GM12878 (cell line): ENCODE data around the gene BBS1. TPM values are rescaled to one million over a fixed set of nuclear protein-coding genes. Genes with fewer than 3 reads are reported as not detected.

Source experiments
- ATAC-seq: fragments of 200-7000 bp; cut with Tn5 transposase; 3 replicates; pipeline ENCODE4 v1.9.1; 2020; ENCODE audit warnings: mild to moderate bottlenecking, moderate library complexity
- BruUV-seq: library from RNA; stranded (reverse); fragments of 400-500 nt; replicated peaks from 2 replicates; lab custom pipeline; 2021; lab: Mats Ljungman, UMichigan
- CTCF ChIA-PET: fragments of 300-600 bp; sonication (Branson Sonifier 250); formaldehyde crosslinking; extraction: SDS; loops from one replicate; lab custom pipeline; 2021; ENCODE audit warnings: inconsistent platforms; lab: Yijun Ruan, JAX
- POLR2A ChIA-PET: fragments of 350-600 bp; formaldehyde crosslinking; extraction: SDS; loops from one replicate; lab custom pipeline; 2021; ENCODE audit warnings: inconsistent platforms; lab: Charles Lee
- RAD21 ChIA-PET: fragments of 300-600 bp; sonication (Branson Sonifier 250); formaldehyde crosslinking; loops from one replicate; lab custom pipeline; 2023; ENCODE audit warnings: antibody characterized with exemption; ENCODE audit not compliant: unreplicated experiment; lab: Charles Lee
- SMC1A ChIA-PET: fragments of 300-600 bp; sonication (Branson Sonifier 250); formaldehyde crosslinking; loops from one replicate; lab custom pipeline; 2023; ENCODE audit not compliant: unreplicated experiment, uncharacterized antibody; lab: Charles Lee
- DNase-seq: peaks from one replicate; pipeline ENCODE4 v3.0.0-alpha.2; 2011; ENCODE audit warnings: low read depth, low spot score
- FAIRE-seq: peaks from 3 replicates; lab custom pipeline; 2011; peaks lifted over from hg19 to GRCh38; lab: Jason Lieb, UNC
- H2AFZ ChIP-seq: 2 replicates; pipeline ENCODE4 v1.6.0; 2011; ENCODE audit warnings: low read depth, low read length, control low read depth; ENCODE audit not compliant: control insufficient read depth
- H3K27ac ChIP-seq: 2 replicates; pipeline ENCODE4 v1.5.1; 2011; ENCODE audit warnings: control low read depth; ENCODE audit not compliant: control insufficient read depth, insufficient read depth
- H3K27me3 ChIP-seq, 2 experiments: replicated peaks in 1 of 2; 2 replicates each; pipeline versions ENCODE4 v1.6.0 to v1.6.1; 2011; ENCODE audit warnings: low read length in 1 of 2; ENCODE audit not compliant: control insufficient read depth in 2 of 2, insufficient read depth in 2 of 2
- H3K36me3 ChIP-seq, 2 experiments: 2 replicates each; pipeline ENCODE4 v1.5.1; 2011; ENCODE audit warnings: low read length in 1 of 2; ENCODE audit not compliant: control insufficient read depth in 2 of 2, insufficient read depth in 2 of 2
- H3K4me1 ChIP-seq: 2 replicates; pipeline ENCODE4 v1.6.1; 2011; ENCODE audit warnings: mild to moderate bottlenecking, low read length, moderate library complexity, mixed read lengths; ENCODE audit not compliant: control insufficient read depth, insufficient read depth
- H3K4me2 ChIP-seq: 2 replicates; pipeline ENCODE4 v1.6.0; 2011; ENCODE audit warnings: control low read depth; ENCODE audit not compliant: control insufficient read depth, insufficient read depth
- H3K4me3 ChIP-seq: fragments of 200-600 bp; sonication (generic); 2 replicates; pipeline ENCODE4 v1.5.1; 2016
- H3K79me2 ChIP-seq: 2 replicates; pipeline ENCODE4 v1.6.0; 2011; ENCODE audit warnings: low read length; ENCODE audit not compliant: control insufficient read depth, insufficient read depth
- H3K9ac ChIP-seq: 2 replicates; pipeline ENCODE4 v1.8.0; 2011; ENCODE audit warnings: low read length, control low read depth, mixed read lengths; ENCODE audit not compliant: control insufficient read depth, insufficient read depth
- H3K9me3 ChIP-seq: replicated peaks from 3 replicates; pipeline ENCODE4 v1.5.1; 2011; ENCODE audit warnings: mild to moderate bottlenecking, low read length; ENCODE audit not compliant: control insufficient read depth, insufficient read depth
- H4K20me1 ChIP-seq: 2 replicates; pipeline ENCODE4 v1.6.0; 2011; ENCODE audit not compliant: control insufficient read depth, insufficient read depth
- IKZF2 ChIP-seq, 2 experiments: fragments of 450-650 bp; IDR thresholded peaks; 2 replicates each; pipeline ENCODE4 v1.6.1; 2017; ENCODE audit warnings: mild to moderate bottlenecking in 2 of 2, moderate library complexity in 2 of 2
- IRF3 ChIP-seq: fragments of 450-650 bp; IDR thresholded peaks from 2 replicates; pipeline ENCODE4 v1.6.1; 2014; ENCODE audit warnings: mild to moderate bottlenecking
- MEF2A ChIP-seq: IDR thresholded peaks from 2 replicates; pipeline ENCODE4 v1.6.1; 2011; ENCODE audit warnings: low read depth, mild to moderate bottlenecking, low read length, moderate library complexity; ENCODE audit not compliant: insufficient read depth
- NFIC ChIP-seq: IDR thresholded peaks from 2 replicates; pipeline ENCODE4 v1.6.1; 2012; ENCODE audit warnings: low read depth, mild to moderate bottlenecking, inconsistent platforms, low read length, moderate library complexity
- NR2C2 ChIP-seq: IDR thresholded peaks from 2 replicates; pipeline ENCODE4 v1.6.1; 2011; ENCODE audit warnings: borderline replicate concordance, low read depth; ENCODE audit not compliant: control insufficient read depth, insufficient read length
- SMARCA5 ChIP-seq: fragments of 450-650 bp; IDR thresholded peaks from 2 replicates; pipeline ENCODE4 v1.6.1; 2017; ENCODE audit warnings: mild to moderate bottlenecking
- SPI1 ChIP-seq: IDR thresholded peaks from 2 replicates; pipeline ENCODE4 v1.6.1; 2011; ENCODE audit warnings: low read depth, mild to moderate bottlenecking, low read length, moderate library complexity, borderline replicate concordance; ENCODE audit not compliant: insufficient read depth
- SREBF1 ChIP-seq: IDR thresholded peaks from 2 replicates; pipeline ENCODE4 v1.6.1; 2012; ENCODE audit warnings: mild to moderate bottlenecking, low read length
- SRF ChIP-seq, 2 experiments: IDR thresholded peaks; 2 replicates each; pipeline ENCODE4 v1.6.1; 2011; ENCODE audit warnings: low read depth in 2 of 2, low read length in 2 of 2, mild to moderate bottlenecking in 1 of 2, moderate library complexity in 1 of 2
- SUZ12 ChIP-seq: fragments of 200-600 bp; sonication (generic); IDR thresholded peaks from one replicate; pipeline ENCODE4 v1.6.1; 2018; ENCODE audit warnings: antibody characterized with exemption, mild to moderate bottlenecking; ENCODE audit not compliant: unreplicated experiment
- TBL1XR1 ChIP-seq: IDR thresholded peaks from 2 replicates; pipeline ENCODE4 v1.6.1; 2012; ENCODE audit warnings: low read depth, low read length, improper control_type of control experiment
- TCF7 ChIP-seq: IDR thresholded peaks from 2 replicates; pipeline ENCODE4 v1.6.1; 2014; ENCODE audit warnings: antibody characterized with exemption, borderline replicate concordance
- ZNF207 ChIP-seq: fragments of 450-650 bp; IDR thresholded peaks from 2 replicates; pipeline ENCODE4 v1.6.1; 2014; ENCODE audit warnings: antibody characterized with exemption, mild to moderate bottlenecking, borderline replicate concordance
- WGBS: methylation state at CpG from one replicate; pipeline ENCODE4 v1.1.6; 2016; ENCODE audit warnings: low lambda C conversion rate; ENCODE audit not compliant: insufficient replicate concordance, insufficient coverage; ENCODE audit errors: missing lambda C conversion rate; 5-methylcytosine and 5-hydroxymethylcytosine counted together
- in situ Hi-C: fragments of 300-500 bp; cut with MboI; formaldehyde crosslinking; loops from 9 replicates; pipeline ENCODE4 v1.14.3; 2018; ENCODE audit warnings: mixed read lengths
- intact Hi-C: fragments of 100-400 bp; cut with micrococcal nuclease; formaldehyde crosslinking; loops from one replicate; pipeline ENCODE4 v1.14.2; 2022; ENCODE audit not compliant: unreplicated experiment
- polyA plus RNA-seq, 11 experiments: library from polyadenylated mRNA; depleted of rRNA in 4 of 11; unstranded in 6 of 11; stranded (reverse) in 5 of 11; fragments of >200 nt; fragmentation: Nextera tagmentation in 4 of 11; fragmentation: Illumina TruSeq in 1 of 11; extraction: Ambion mirVana in 4 of 11; extraction: Trizol in 1 of 11; gene quantifications; 1 replicate in 1 of 11; 2 replicates in 10 of 11; pipeline versions ENCODE4 v1.2.1 to v1.2.3, GENCODE V29; 2011 to 2016; ENCODE audit warnings: inconsistent platforms in 2 of 11, missing spikeins in 2 of 11, low read depth in 1 of 11
- total RNA-seq, 4 experiments: library from RNA; depleted of rRNA in 3 of 4; stranded (reverse); fragments of >200 nt in 3 of 4; fragmentation: Illumina TruSeq in 1 of 4; extraction: Trizol in 1 of 4; gene quantifications; 2 replicates each; pipeline versions ENCODE4 v1.2.1 to v1.2.3, GENCODE V29; 2013 to 2021
- TF ChIP-seq, protein P1 (sequence below): IDR thresholded peaks from 2 replicates; pipeline ENCODE4 v1.6.1; 2011; ENCODE audit warnings: borderline replicate concordance, low read depth, mild to moderate bottlenecking, moderate library complexity, low read length; ENCODE audit not compliant: insufficient read depth, poor library complexity, severe bottlenecking

The BBS1 gene
- total and polyA plus RNA-seq, 10 of the 15 experiments (the other 5 are each of a cell fraction or from before 2014, with no cell fraction given) = 2.5 to 14.7 (median 8.7) TPM

- FAIRE-seq (no peak), DNase-seq (no peak), ATAC-seq (no peak)
- intact Hi-C loops (no loop called here), in situ Hi-C loops (no loop called here)
- POLR2A ChIA-PET = interaction anchor here (0.7 kb wide), 1 partner anchor 694 kb away, joined by 3 read pairs; no protein-coding TSS in a partner anchor
- CTCF ChIA-PET = no interaction called here
- H3K27ac ChIP-seq = no peak overlapping the region
- TF ChIP-seq SREBF1 = no peak
- TF ChIP-seq IRF3 = no peak
- no peak for TF ChIP-seq ZNF207
- TF ChIP-seq NR2C2 = no peak
- TF ChIP-seq, protein P1, sequence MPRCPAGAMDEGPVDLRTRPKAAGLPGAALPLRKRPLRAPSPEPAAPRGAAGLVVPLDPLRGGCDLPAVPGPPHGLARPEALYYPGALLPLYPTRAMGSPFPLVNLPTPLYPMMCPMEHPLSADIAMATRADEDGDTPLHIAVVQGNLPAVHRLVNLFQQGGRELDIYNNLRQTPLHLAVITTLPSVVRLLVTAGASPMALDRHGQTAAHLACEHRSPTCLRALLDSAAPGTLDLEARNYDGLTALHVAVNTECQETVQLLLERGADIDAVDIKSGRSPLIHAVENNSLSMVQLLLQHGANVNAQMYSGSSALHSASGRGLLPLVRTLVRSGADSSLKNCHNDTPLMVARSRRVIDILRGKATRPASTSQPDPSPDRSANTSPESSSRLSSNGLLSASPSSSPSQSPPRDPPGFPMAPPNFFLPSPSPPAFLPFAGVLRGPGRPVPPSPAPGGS = no peak
- no peak for TF ChIP-seq TCF7
- no peak for TF ChIP-seq SMARCA5
- TF ChIP-seq MEF2A = no peak
- TF ChIP-seq IKZF2 (IDR thresholded peaks at IDR 0.05) = no peak
- TF ChIP-seq SRF (IDR thresholded peaks at IDR 0.05; ENCODE audit: low read depth in 2 of 2, low read length in 2 of 2) = no peak
- TF ChIP-seq SPI1 = no peak
- no peak for TF ChIP-seq NFIC
- TF ChIP-seq SUZ12 = no peak
- no peak for TF ChIP-seq TBL1XR1
- peaks cover 7 to 13% of the 10 kb centered on the region in 2 experiments; a peak in 3 of 4 replicates for H3K36me3 ChIP-seq
- H3K4me1 ChIP-seq = no peaks in the 10 kb centered on the region
- H3K27me3 ChIP-seq = no peaks in the 10 kb centered on the region
- no peak overlapping the region for H3K4me3 ChIP-seq
- no peaks in the 10 kb centered on the region for H3K9me3 ChIP-seq
- H3K9ac ChIP-seq = no peak overlapping the region
- H4K20me1 ChIP-seq = no peaks in the 10 kb centered on the region
- no peak overlapping the region for H3K4me2 ChIP-seq
- RAD21 ChIA-PET = no interaction called here
- H2AFZ ChIP-seq = no peak overlapping the region
- BruUV-seq = no TSS peak
- no peaks in the 10 kb centered on the region for H3K79me2 ChIP-seq
- SMC1A ChIA-PET = no interaction called here
- 97% methylated on average over 5 of the region's 5 CpGs for WGBS
Measured at GRCh38 chr11:66498506-66498905, 11.9 kb upstream of the BBS1 start.
